Measurements from ENCODE around the gene CCDC73.
"Not testable (repeated sequence)": the region's sequence is repeated elsewhere in the genome, so short reads cannot be mapped to it uniquely, and the experiment has no call there.

The CCDC73 gene

DNA sequence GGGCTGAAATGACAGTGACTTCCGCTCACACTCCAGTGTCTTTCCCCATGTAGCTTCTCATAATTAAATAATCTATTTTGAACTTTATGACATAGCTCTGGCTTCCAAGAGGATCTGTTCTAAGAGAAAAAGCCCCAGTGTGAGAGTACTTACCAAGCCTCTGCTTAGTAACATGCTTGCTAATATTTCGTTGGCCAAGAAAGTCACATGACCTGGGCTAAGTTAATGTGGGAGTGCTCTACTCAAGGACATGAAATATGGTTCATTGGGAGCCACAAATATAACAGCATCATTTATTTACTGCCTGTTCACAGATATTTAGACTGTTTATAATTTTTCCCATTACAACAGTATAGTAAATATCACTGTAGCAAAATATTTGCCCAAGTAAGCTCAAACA, 42.5 kb downstream of the CCDC73 start:
- H3K4me2 ChIP-seq, result no peak overlapping the region
- H3K9me3 ChIP-seq (replicated peaks in 1 of 11), result peaks cover 0 to 16% (median 8%) of the 10 kb centered on the region in 11 experiments; a peak in 11 of 22 replicates
- H3K27ac ChIP-seq, result no peak overlapping the region
- H3K4me1 ChIP-seq, result no peaks in the 10 kb centered on the region
- no peak for TF ChIP-seq Cebpa-rat (IDR thresholded peaks at IDR 0.05)
- no peaks in the 10 kb centered on the region for H3K27me3 ChIP-seq
- no peaks in the 10 kb centered on the region for H3K36me3 ChIP-seq
- no peak overlapping the region for H3K4me3 ChIP-seq
- no peaks in the 10 kb centered on the region for H4K20me1 ChIP-seq
- no peak overlapping the region for H3K9ac ChIP-seq

DNA sequence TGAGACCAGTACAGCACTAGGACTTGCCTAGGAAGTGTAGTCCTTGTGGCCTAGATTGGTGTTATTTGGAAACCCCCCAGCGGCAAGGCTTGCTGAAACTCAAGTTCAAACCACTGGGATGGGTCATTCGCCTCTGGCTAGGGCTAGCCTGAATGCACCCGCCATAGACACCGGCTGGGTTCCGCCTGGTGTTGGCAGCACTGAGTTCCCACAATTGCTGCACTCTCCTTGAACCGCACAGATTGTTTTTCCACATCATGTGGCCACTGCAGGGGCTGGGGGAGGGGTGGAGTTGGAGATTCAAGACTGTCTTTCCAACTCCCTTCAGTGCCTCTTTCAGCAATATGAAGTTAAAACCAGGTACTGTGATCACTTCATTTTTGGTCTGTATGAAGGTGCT, 43.1 kb downstream of the CCDC73 start:
- H3K27me3 ChIP-seq, result no peaks in the 10 kb centered on the region
- H3K4me1 ChIP-seq, result no peaks in the 10 kb centered on the region
- no peak for TF ChIP-seq Cebpa-rat (IDR thresholded peaks at IDR 0.05)
- H3K4me3 ChIP-seq, result no peak overlapping the region
- no peak overlapping the region for H3K4me2 ChIP-seq
- peaks cover 0 to 18% (median 9%) of the 10 kb centered on the region in 11 experiments; a peak in 13 of 22 replicates for H3K9me3 ChIP-seq (replicated peaks in 1 of 11)
- H3K36me3 ChIP-seq, result no peaks in the 10 kb centered on the region
- no peak overlapping the region for H3K27ac ChIP-seq
- H4K20me1 ChIP-seq, result no peaks in the 10 kb centered on the region
- no peak overlapping the region for H3K9ac ChIP-seq

DNA sequence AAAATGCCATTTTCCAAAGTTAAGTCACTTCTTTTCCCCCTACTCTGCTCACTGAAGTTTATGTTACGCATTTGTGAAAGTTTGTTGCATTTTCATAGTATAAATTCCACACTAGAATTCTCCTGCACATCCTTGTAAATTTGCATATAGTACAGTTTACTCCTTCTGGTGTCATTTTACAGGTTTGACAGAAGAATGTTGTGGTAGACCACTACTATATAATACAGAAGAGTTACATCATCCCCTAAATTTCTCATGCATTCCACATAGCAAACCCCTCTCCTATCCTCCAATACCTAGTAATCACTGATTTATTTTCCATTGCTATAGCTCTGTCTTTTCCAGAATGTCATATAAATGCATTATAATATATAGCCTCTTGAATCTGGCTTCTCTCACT, 64.5 kb downstream of the CCDC73 start:
- TF ChIP-seq Cebpa-rat (IDR thresholded peaks at IDR 0.05), result no peak
- Histone ChIP-seq H3K27me3 (no peaks in the 10 kb centered on the region), H3K4me2 (no peak overlapping the region), H3K9ac (no peak overlapping the region), H3K4me3 (no peak overlapping the region), H3K27ac (no peak overlapping the region), H3K36me3 (no peaks in the 10 kb centered on the region), H3K4me1 (no peaks in the 10 kb centered on the region), H4K20me1 (no peaks in the 10 kb centered on the region), H3K9me3 (replicated peaks in 1 of 11) (peaks cover 0 to 14% (median 5%) of the 10 kb centered on the region in 11 experiments; a peak in 6 of 22 replicates)

DNA sequence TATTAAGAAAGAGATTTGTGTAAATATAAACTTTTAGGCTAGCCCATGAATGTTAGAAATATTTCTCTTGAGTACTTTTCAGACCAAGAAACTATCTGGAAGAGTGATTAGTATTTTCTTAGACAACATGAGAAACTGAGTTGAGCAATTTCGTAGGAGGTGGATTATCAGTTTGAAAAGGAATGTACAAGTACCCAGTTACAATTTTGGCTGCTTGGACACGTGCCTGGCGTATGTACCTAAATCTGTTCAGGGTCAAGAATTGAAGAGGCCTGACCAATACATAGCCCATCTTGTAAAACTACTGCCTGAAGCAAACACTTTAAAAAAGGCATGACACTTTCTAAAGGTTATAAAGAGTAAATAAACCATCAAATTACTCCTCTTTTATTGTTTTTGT, 71.1 kb downstream of the CCDC73 start:
- H4K20me1 ChIP-seq, result no peaks in the 10 kb centered on the region
- H3K36me3 ChIP-seq, result no peaks in the 10 kb centered on the region
- no peaks in the 10 kb centered on the region for H3K4me1 ChIP-seq

DNA sequence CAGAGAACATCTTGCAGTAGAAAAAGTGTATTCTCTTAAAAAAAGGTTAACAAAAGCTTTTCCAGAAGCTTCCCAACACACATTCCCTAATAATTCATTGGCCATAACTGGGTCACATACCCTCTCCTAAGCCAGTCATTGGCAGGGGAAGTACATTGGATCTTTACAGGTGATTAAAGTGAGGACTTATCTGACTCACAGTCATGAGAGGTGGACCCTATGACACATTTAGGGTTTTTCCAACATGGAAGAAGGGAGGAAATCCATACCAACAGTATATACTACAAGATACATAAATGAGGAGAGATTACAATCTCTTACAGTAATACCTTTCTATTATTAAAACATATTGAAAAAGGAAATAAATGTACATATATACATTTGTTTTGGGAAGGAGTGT, 72.2 kb downstream of the CCDC73 start:
- no peak overlapping the region for H3K27ac ChIP-seq
- H3K4me1 ChIP-seq, result no peaks in the 10 kb centered on the region
- TF ChIP-seq Cebpa-rat (IDR thresholded peaks at IDR 0.05), result no peak
- no peak overlapping the region for H3K4me3 ChIP-seq
- H3K9me3 ChIP-seq (replicated peaks in 1 of 11), result no peaks in the 10 kb centered on the region
- H3K9ac ChIP-seq, result no peak overlapping the region
- H3K4me2 ChIP-seq, result no peak overlapping the region
- no peaks in the 10 kb centered on the region for H4K20me1 ChIP-seq
- H3K36me3 ChIP-seq, result no peaks in the 10 kb centered on the region
- no peaks in the 10 kb centered on the region for H3K27me3 ChIP-seq

More for the DNA sequence above, 71.1 kb downstream of the CCDC73 start:
- no peak for TF ChIP-seq Cebpa-rat (IDR thresholded peaks at IDR 0.05)
- Histone ChIP-seq H3K9me3 (replicated peaks in 1 of 11) (no peaks in the 10 kb centered on the region), H3K9ac (no peak overlapping the region), H3K4me2 (no peak overlapping the region), H3K4me3 (no peak overlapping the region), H3K27ac (no peak overlapping the region), H3K27me3 (no peaks in the 10 kb centered on the region)

DNA sequence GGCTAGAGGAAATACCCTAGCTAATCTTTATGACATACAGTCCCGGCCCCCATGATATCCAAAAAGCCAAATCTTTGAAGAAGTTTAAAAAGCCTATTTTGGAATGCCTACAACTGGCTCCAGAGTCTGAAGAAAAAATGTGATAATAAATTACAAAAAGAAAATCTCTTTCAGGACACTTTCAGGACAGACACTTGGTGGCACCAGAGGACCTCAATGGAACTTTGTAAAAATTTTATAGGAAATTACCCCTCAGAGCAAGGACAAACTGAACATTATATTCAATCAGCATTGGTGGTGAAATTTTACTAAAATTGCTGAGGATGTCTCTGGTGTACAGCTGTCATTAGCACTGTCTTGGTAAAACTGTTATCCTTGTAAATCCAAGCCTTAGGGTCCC, 81.0 kb downstream of the CCDC73 start:
- H3K9me3 ChIP-seq (replicated peaks in 1 of 11), result no peaks in the 10 kb centered on the region
- no peak overlapping the region for H3K4me2 ChIP-seq
- H3K9ac ChIP-seq, result no peak overlapping the region
- no peaks in the 10 kb centered on the region for H3K36me3 ChIP-seq
- no peaks in the 10 kb centered on the region for H3K4me1 ChIP-seq
- no peaks in the 10 kb centered on the region for H3K27me3 ChIP-seq
- no peaks in the 10 kb centered on the region for H4K20me1 ChIP-seq
- H3K4me3 ChIP-seq, result no peak overlapping the region
- no peak for TF ChIP-seq Cebpa-rat (IDR thresholded peaks at IDR 0.05)
- H3K27ac ChIP-seq, result no peak overlapping the region

DNA sequence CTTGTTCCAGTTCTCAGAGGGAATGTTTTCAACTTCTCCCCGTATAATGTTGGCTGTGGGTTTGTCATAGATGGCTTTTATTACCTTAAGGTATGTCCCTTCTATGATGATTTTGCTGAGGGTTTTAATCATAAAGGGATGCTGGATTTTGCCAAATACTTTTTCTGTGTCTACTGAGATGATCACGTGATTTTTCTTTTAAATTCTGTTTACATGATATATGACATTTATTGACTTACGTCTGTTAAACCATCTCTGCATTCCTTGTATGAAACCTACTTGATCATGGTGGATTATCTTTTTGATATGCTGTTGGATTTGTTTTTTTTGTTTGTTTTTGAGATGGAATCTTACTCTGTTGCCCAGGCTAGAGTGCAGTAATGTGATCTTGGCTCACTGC, 85.5 kb downstream of the CCDC73 start:
- H3K9ac ChIP-seq, H3K36me3 ChIP-seq, H3K27ac ChIP-seq, H4K20me1 ChIP-seq, H3K27me3 ChIP-seq, H3K4me3 ChIP-seq, H3K4me2 ChIP-seq: not testable (repeated sequence)
- Histone ChIP-seq H3K9me3 (replicated peaks in 1 of 11) (peaks cover 16 to 21% (median 17%) of the 10 kb centered on the region in 11 experiments), H3K4me1 (peaks cover 0 to 15% (median 0%) of the 10 kb centered on the region in 10 experiments; a peak in 7 of 20 replicates)

DNA sequence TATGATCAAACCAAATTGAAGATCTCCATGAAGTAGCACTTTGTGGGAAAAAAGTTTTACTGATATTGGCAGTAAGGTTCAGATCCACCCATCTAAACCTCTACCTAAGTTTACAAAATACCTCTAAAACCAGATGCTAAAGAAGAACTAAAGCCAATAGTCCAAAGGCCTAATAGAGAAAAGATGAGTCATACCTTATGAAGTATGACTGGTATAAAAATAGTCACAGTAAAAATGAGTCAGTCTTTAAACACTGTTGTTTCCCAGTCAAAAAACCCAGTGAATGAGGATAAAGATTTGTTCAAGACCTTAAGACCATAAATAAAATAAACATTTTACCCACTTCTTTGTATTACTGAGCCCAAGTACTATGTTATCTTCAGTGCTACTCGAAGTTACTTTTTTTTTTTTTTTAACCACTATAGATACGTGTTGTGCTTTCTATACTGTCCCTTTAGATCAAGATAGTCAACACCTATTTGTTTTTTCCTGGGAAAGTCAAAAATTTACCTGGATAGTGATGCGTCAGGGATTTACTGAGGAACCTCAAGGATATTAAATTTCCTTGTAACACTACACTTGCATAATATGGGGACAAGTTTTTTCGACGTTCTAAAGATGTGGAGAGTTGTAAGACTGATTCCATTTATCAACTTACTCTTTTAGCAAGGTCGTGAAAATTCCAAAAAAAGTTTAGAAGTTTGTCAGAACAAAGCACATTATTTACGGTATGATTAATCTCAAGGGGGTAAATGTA, 87.3 kb downstream of the CCDC73 start:
- H3K4me2 ChIP-seq, result peak overlapping the region in 3 of 11 experiments; percentile 24 to 49 (median 37); a peak in 6 of 22 replicates
- H3K36me3 ChIP-seq, result peaks cover 0 to 9% (median 0%) of the 10 kb centered on the region in 11 experiments; a peak in 1 of 22 replicates
- TF ChIP-seq Cebpa-rat (IDR thresholded peaks at IDR 0.05), result no peak
- peaks cover 0 to 24% (median 0%) of the 10 kb centered on the region in 10 experiments; a peak in 7 of 20 replicates for H3K4me1 ChIP-seq
- peak overlapping the region in 1 of 11 experiments; percentile 25; a peak in 2 of 22 replicates for H3K27ac ChIP-seq
- H3K27me3 ChIP-seq, result no peaks in the 10 kb centered on the region
- H3K9ac ChIP-seq, result no peak overlapping the region
- H3K4me3 ChIP-seq, result no peak overlapping the region
- H4K20me1 ChIP-seq, result no peaks in the 10 kb centered on the region
- peaks cover 18 to 24% (median 20%) of the 10 kb centered on the region in 11 experiments for H3K9me3 ChIP-seq (replicated peaks in 1 of 11)

DNA sequence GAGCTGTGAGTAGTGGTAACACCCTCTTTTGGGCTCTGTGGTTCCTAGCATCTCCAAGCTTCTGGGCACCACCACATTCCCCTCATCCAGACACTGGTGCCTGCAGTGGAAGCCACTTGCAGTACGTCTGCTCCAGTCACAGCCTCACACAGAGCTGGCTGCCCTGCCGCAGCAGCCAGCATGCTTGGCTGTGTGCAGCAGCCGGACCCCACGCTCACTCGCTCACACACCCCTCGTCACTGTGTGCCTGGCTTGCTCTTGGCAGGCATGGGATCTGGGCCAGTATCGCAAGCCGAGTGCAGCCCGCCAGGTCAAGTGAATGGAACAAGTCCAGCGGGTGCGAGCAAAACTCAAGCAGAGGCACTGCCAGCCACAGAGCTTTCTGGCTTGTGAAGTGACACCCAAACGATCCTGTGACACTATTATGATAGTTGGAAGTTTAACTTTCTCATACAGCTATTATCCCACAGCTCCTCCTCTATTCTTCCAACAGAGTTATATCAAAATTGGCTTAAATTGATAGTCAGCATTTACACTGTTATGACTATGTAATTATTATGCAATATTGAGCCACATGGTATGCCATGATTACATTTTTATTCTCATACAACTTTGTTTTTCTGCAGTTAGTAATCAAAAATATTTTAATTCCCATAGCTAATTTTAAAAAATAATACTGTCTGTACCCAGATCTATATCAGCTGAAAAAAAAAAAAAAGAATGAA, 89.0 kb downstream of the CCDC73 start:
- Histone ChIP-seq H3K4me3 (no peak overlapping the region), H3K36me3 (peaks cover 0 to 9% (median 0%) of the 10 kb centered on the region in 11 experiments; a peak in 1 of 22 replicates), H3K4me1 (peaks cover 0 to 37% (median 0%) of the 10 kb centered on the region in 10 experiments; a peak in 7 of 20 replicates), H3K27me3 (no peaks in the 10 kb centered on the region), H3K27ac (no peak overlapping the region), H3K9ac (no peak overlapping the region), H3K4me2 (no peak overlapping the region), H4K20me1 (no peaks in the 10 kb centered on the region), H3K9me3 (replicated peaks in 1 of 11) (peaks cover 18 to 24% (median 20%) of the 10 kb centered on the region in 11 experiments)
- TF ChIP-seq Cebpa-rat (IDR thresholded peaks at IDR 0.05), result no peak
